ENCODE data around the gene HSPB6.

HSPB6 gene

DNA sequence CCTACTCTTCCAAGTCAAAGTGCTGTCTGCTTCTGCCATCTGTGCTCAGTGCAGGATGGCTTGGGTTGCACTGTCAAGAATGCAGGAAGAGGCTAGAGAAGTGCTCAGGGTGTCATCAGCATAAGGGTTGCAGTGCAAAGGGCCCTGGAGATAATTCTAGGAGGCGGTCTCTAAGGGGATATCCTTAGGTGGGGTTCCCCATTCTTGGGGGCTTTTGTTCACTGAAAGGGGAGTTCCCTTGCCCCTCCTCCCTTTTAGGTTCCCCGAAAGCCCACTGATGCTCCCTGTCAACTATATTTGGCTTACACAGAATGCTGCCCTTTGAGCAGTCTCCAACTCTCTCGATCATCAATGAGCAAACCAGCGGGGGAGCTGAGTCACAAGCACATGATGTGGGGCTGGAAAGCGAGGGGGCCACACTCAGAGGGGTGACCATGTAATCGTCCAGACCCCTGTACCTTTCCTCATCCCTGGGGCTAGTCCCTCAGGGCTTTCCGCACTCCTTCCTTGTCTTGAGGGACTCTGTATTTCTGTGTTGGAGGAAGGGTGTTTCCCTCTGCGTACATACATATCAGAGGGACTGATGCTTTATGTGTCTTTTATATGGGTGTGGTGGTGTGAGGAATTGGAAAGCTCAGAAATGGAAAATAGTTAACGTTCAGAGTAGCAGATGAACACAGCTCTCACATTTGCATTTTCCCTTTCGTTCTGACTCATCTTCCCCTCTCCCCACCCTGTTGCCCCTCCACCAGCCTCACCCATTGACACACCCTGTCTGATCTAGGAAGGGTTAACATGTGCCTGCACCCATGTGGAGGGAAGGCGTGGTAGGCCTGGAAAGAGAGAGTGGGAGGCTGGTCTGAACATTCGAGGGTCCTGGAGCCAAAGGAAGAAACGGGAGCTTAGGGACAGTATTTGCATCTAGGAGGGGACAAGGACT, 45.8 kb downstream of the HSPB6 start:
- in situ Hi-C loops (cut with HindIII; ENCODE audit: low sequenced_read_pairs), result no loop called here
- TF ChIP-seq, protein P1, sequence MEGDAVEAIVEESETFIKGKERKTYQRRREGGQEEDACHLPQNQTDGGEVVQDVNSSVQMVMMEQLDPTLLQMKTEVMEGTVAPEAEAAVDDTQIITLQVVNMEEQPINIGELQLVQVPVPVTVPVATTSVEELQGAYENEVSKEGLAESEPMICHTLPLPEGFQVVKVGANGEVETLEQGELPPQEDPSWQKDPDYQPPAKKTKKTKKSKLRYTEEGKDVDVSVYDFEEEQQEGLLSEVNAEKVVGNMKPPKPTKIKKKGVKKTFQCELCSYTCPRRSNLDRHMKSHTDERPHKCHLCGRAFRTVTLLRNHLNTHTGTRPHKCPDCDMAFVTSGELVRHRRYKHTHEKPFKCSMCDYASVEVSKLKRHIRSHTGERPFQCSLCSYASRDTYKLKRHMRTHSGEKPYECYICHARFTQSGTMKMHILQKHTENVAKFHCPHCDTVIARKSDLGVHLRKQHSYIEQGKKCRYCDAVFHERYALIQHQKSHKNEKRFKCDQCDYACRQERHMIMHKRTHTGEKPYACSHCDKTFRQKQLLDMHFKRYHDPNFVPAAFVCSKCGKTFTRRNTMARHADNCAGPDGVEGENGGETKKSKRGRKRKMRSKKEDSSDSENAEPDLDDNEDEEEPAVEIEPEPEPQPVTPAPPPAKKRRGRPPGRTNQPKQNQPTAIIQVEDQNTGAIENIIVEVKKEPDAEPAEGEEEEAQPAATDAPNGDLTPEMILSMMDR (IDR thresholded peaks at IDR 0.05; ENCODE audit: low read depth, low read length), result no peak
- H3K4me3 ChIP-seq (ENCODE audit: low read depth, low read length), result no peak overlapping the region
- no peak for DNase-seq (ENCODE audit: low read depth, low spot score)

DNA sequence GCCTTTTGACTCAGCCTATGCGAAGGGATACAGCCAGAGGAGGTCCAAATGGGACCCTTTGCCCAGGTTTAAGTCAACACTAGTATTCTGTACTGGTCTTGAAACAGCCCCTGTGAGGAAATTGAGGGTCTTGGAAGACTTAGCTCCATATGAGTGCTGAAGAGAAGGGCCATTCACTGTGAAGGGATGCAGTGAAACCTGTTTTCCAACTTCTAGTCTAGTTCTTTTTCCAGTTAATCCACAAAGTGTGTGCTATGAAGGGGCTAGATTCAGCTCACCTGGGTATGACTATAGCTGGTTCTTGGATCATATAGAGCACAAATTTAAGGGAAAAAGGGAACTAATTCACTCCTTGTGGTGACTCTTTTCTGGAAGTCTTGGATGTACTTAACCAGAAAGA, 48.4 kb downstream of the HSPB6 start:
- TF ChIP-seq, protein P1 (IDR thresholded peaks at IDR 0.05; ENCODE audit: low read depth, low read length), result no peak
- DNase-seq (ENCODE audit: low read depth, low spot score), result no peak
- no peak overlapping the region for H3K4me3 ChIP-seq (ENCODE audit: low read depth, low read length)
- in situ Hi-C loops (cut with HindIII; ENCODE audit: low sequenced_read_pairs), result no loop called here

Data from astrocyte of the spinal cord (primary cell).